ENCODE measurements around the gene MEIKIN.

DNA sequence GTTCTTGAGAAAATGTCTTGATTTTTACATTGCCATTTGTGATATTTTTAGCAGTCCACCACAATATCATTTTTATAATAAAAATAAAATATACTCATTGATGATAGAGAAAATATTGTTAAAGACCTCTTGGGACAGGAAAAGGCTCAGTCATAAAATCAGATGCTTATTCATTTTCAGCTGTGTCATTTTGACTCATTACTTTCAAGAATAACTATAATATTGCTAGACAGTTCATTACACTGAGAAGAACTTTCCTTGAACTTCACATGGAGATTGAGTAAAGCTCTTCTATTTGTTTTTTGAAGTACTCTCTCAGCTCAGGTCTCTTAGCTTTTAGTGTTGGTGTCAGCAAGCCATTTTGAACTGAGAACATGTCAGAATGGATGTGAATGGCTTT, 8.5 kb upstream of the MEIKIN start:
- TF ChIP-seq POLR2A (IDR thresholded peaks at IDR 0.05) (no peak), EP300 (IDR thresholded peaks at IDR 0.05) (no peak)

All from ovary (tissue), 1 donor.